ENCODE data around the gene SCAMP3. TPM values are rescaled to one million over a fixed set of nuclear protein-coding genes. Genes with fewer than 3 reads are reported as not detected.

Gene SCAMP3
- total and polyA plus RNA-seq, 4 donors = 14.9 to 47.0 (median 31.7) TPM

- peaks cover 2 to 34% (median 23%) of the 10 kb centered on the region in 4 donors for H3K4me1 ChIP-seq (ENCODE audit: control insufficient read depth in 4 of 4, insufficient read depth in 4 of 4, low read length in 3 of 4)
- no peaks in the 10 kb centered on the region for H3K27me3 ChIP-seq (ENCODE audit: control insufficient read depth in 4 of 4, insufficient read depth in 4 of 4, low read length in 3 of 4)
- peak in 1 of 2 donors; percentile 58 for TF ChIP-seq GABPA (IDR thresholded peaks at IDR 0.05 in 1 of 2, conservative IDR thresholded peaks at IDR 0.05 in 1 of 2)
- peak; percentile 40 for TF ChIP-seq NR2F2 (IDR thresholded peaks at IDR 0.05)
- TF ChIP-seq SP1 (IDR thresholded peaks at IDR 0.05) = no peak
- no peak for TF ChIP-seq RAD21 (IDR thresholded peaks at IDR 0.05)
- peak; percentile 92 for TF ChIP-seq YY1 (IDR thresholded peaks at IDR 0.05)
- TF ChIP-seq JUND (IDR thresholded peaks at IDR 0.05) = no peak
- peak; percentile 21 for TF ChIP-seq REST (IDR thresholded peaks at IDR 0.05)
- no peak for TF ChIP-seq ZBTB33 (IDR thresholded peaks at IDR 0.05)
- peak within 1 kb of the TSS; percentile 82 for H3K27ac ChIP-seq (ENCODE audit: low read depth in 1 of 2, low read length in 2 of 2)
- WGBS = 3% methylated on average over 54 of the region's 54 CpGs
- H3K9me3 ChIP-seq (ENCODE audit: control insufficient read depth in 4 of 4, low read length in 3 of 4) = no peaks in the 10 kb centered on the region
- DNase-seq (ENCODE audit: low spot score) = peak; percentile 87
- H3K36me3 ChIP-seq (ENCODE audit: control insufficient read depth in 4 of 4, insufficient read depth in 3 of 4, low read depth in 1 of 4, low read length in 3 of 4) = peaks cover 0 to 13% (median 5%) of the 10 kb centered on the region in 4 donors
- peak within 1 kb of the TSS in 1 of 2 donors; percentile 36 for H3K9ac ChIP-seq (ENCODE audit: low read depth in 1 of 2, low read length in 2 of 2)
- peak within 1 kb of the TSS; percentile 64 to 84 (median 65) for H3K4me3 ChIP-seq (ENCODE audit: low read depth in 1 of 3, low read length in 3 of 3)
Measured at GRCh38 chr1:155255243-155256007, 6.7 kb downstream of the SCAMP3 start, which contains the start of gene ENTREP3. TSS of gene ENTREP3 (minus strand) at chr1:155255483. CDS start at chr1:155254877, 606 bp downstream.

- no peak for DNase-seq (ENCODE audit: low spot score)
- peak overlapping the region; percentile 64 to 84 (median 65) for H3K4me3 ChIP-seq (ENCODE audit: low read depth in 1 of 3, low read length in 3 of 3)
- H3K36me3 ChIP-seq (ENCODE audit: control insufficient read depth in 4 of 4, insufficient read depth in 3 of 4, low read depth in 1 of 4, low read length in 3 of 4) = peaks cover 0 to 10% (median 2%) of the 10 kb centered on the region in 4 donors
- peak overlapping the region; percentile 82 for H3K27ac ChIP-seq (ENCODE audit: low read depth in 1 of 2, low read length in 2 of 2)
- no peaks in the 10 kb centered on the region for H3K27me3 ChIP-seq (ENCODE audit: control insufficient read depth in 4 of 4, insufficient read depth in 4 of 4, low read length in 3 of 4)
- H3K9ac ChIP-seq (ENCODE audit: low read depth in 1 of 2, low read length in 2 of 2) = no peak overlapping the region
- WGBS = 13% methylated on average over 35 of the region's 35 CpGs
- no peak for TF ChIP-seq NR2F2 (IDR thresholded peaks at IDR 0.05)
- TF ChIP-seq ZBTB33 (IDR thresholded peaks at IDR 0.05) = no peak
- TF ChIP-seq HNF4G (IDR thresholded peaks at IDR 0.05) = no peak
- no peak for TF ChIP-seq FOXA1 (IDR thresholded peaks at IDR 0.05)
- no peak for TF ChIP-seq JUND (IDR thresholded peaks at IDR 0.05)
- TF ChIP-seq FOXA2 (IDR thresholded peaks at IDR 0.05) = no peak
- no peak for TF ChIP-seq SP1 (IDR thresholded peaks at IDR 0.05)
- no peak for TF ChIP-seq CTCF (IDR thresholded peaks at IDR 0.05; ENCODE audit: low read depth, low read length, missing input control)
- TF ChIP-seq EGR1 (IDR thresholded peaks at IDR 0.05; ENCODE audit: low read depth in 2 of 2) = no peak
- no peak for TF ChIP-seq HNF4A (conservative IDR thresholded peaks at IDR 0.05)
- TF ChIP-seq TAF1 (conservative IDR thresholded peaks at IDR 0.05) = no peak
- TF ChIP-seq RAD21 (IDR thresholded peaks at IDR 0.05) = no peak
- peaks cover 2 to 36% (median 23%) of the 10 kb centered on the region in 4 donors for H3K4me1 ChIP-seq (ENCODE audit: control insufficient read depth in 4 of 4, insufficient read depth in 4 of 4, low read length in 3 of 4)
- H3K9me3 ChIP-seq (ENCODE audit: control insufficient read depth in 4 of 4, low read length in 3 of 4) = no peaks in the 10 kb centered on the region
Measured at GRCh38 chr1:155254714-155255242, 7.4 kb downstream of the SCAMP3 start.
